Esophagus (tissue), 2 donors: ENCODE results near the gene SPAAR. TPM values are rescaled to one million over a fixed set of nuclear protein-coding genes. Genes with fewer than 3 reads are reported as not detected.
A peak's percentile ranks its signal among the peaks of the same experiment; 100 is the strongest.

Experiments used
- H3K27ac ChIP-seq, 2 donors: one replicate each; pipeline ENCODE4 v1.5.1; 2013; ENCODE audit warnings: low read depth in 2 of 2, mild to moderate bottlenecking in 2 of 2, inconsistent platforms in 1 of 2, low read length in 1 of 2, moderate library complexity in 1 of 2
- H3K27me3 ChIP-seq, 2 donors: one replicate each; pipeline ENCODE4 v1.6.1; 2013; ENCODE audit warnings: low read length in 2 of 2, control low read depth in 1 of 2, mild to moderate bottlenecking in 1 of 2; ENCODE audit not compliant: insufficient read depth in 2 of 2, control insufficient read depth in 1 of 2
- H3K36me3 ChIP-seq, 2 donors: one replicate each; pipeline ENCODE4 v1.6.1; 2013; ENCODE audit warnings: low read length in 1 of 2; ENCODE audit not compliant: control insufficient read depth in 2 of 2, insufficient read depth in 2 of 2
- H3K4me1 ChIP-seq, 2 donors: one replicate each; pipeline ENCODE4 v1.6.1; 2013; ENCODE audit warnings: low read length in 1 of 2; ENCODE audit not compliant: control insufficient read depth in 2 of 2, insufficient read depth in 2 of 2
- H3K4me3 ChIP-seq, 2 donors: one replicate each; pipeline ENCODE4 v1.5.1; 2013; ENCODE audit warnings: low read length in 2 of 2, mild to moderate bottlenecking in 2 of 2, low read depth in 1 of 2, moderate library complexity in 1 of 2
- H3K9me3 ChIP-seq, 2 donors: one replicate each; pipeline ENCODE4 v1.6.1; 2013; ENCODE audit warnings: mild to moderate bottlenecking in 2 of 2, low read depth in 1 of 2, low read length in 1 of 2, moderate library complexity in 1 of 2; ENCODE audit not compliant: control insufficient read depth in 2 of 2, insufficient read depth in 1 of 2
- WGBS, 2 donors: extraction: QIAGEN DNeasy Blood & Tissue Kit; methylation state at CpG; one replicate each; pipeline ENCODE4 v1.1.7; 2013; 5-methylcytosine and 5-hydroxymethylcytosine counted together
- polyA plus RNA-seq, 2 donors: library from polyadenylated mRNA; stranded (reverse); fragments of 200-250 nt; gene quantifications; one replicate each; pipeline ENCODE4 v1.2.3, GENCODE V29; 2013
- donor health status: healthy with polysubstance abuse.
- donor health status: Bipolar disorder and iron deficiency.

Gene SPAAR
- polyA plus RNA-seq, 2 donors: 0.29 to 0.33 TPM

DNA sequence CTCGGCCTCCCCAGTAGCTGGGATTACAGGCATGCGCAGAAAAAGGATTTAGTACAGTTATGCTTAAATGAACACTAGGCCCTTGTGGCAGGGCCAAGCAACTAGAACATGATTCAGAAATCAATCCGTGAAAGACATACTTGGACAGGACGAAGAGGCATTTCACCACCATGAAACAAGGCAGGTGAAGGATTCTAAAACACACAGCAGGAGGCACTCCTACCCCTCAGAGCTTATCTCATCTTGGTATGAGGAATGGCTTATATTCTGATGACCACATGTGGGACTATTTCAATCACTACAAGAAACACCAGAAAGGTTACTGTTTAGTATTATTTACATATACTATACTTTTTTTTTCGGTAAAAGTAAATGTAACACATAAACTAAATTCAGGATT lies 33.0 kb downstream of the SPAAR start:
- no peaks in the 10 kb centered on the region for H3K4me1 ChIP-seq
- peaks cover 0 to 2% of the 10 kb centered on the region in 2 donors for H3K9me3 ChIP-seq
- H3K27ac ChIP-seq: no peak overlapping the region
- no peaks in the 10 kb centered on the region for H3K27me3 ChIP-seq
- H3K4me3 ChIP-seq: no peak overlapping the region
- H3K36me3 ChIP-seq: no peaks in the 10 kb centered on the region
- 77 to 91% methylated on average over 5 of the region's 5 CpGs for WGBS, 2 donors

DNA sequence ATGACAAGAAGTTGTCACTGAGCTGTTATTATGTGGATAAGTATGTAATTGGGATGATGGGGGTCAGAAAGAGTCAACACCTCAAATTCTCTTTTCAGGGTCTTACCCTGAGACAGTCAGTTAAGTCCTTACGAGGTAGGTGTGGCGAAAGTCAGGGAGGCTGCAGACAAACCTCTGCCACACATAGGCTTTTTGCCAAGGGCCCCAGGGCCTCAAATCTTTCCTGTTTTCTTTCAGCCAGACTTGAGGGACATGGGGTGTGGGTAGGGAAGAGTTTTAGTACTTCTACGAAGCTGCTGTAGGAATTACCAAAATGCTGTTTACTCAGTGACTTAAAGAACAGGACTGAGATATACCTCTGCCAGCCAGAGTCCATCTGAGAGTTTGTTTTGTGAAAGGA lies 34.9 kb downstream of the SPAAR start:
- H3K27ac ChIP-seq: no peak overlapping the region
- H3K27me3 ChIP-seq: no peaks in the 10 kb centered on the region
- H3K9me3 ChIP-seq: peaks cover 0 to 2% of the 10 kb centered on the region in 2 donors
- no peaks in the 10 kb centered on the region for H3K36me3 ChIP-seq
- H3K4me3 ChIP-seq: no peak overlapping the region
- H3K4me1 ChIP-seq: no peaks in the 10 kb centered on the region
- 72 to 80% methylated on average over 3 of the region's 3 CpGs for WGBS, 2 donors

DNA sequence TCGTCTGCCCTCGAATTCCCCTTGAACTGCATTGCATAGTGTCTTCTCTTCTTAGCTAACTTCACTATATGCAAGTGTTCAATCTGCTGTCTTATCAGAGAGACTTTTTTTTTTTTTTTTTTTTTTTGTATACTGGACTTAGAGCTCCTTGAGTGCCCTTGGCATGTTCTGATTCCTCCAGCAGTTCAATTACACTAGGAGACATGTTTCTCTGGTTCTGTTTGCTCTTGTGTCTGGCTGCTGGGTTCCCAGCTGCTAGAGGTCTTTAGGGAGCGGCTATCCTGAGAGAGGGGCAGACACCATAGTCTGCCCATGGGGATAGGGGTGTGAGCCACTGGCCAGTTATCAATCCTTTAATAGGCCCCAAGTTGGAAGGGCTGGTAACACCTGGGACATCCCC lies 35.6 kb downstream of the SPAAR start:
- H3K9me3 ChIP-seq: peaks cover 0 to 2% of the 10 kb centered on the region in 2 donors
- no peaks in the 10 kb centered on the region for H3K4me1 ChIP-seq
- H3K27me3 ChIP-seq: no peaks in the 10 kb centered on the region
- H3K36me3 ChIP-seq: no peaks in the 10 kb centered on the region
- H3K27ac ChIP-seq: no peak overlapping the region
- 76 to 81% methylated on average over 3 of the region's 3 CpGs for WGBS, 2 donors
- no peak overlapping the region for H3K4me3 ChIP-seq

DNA sequence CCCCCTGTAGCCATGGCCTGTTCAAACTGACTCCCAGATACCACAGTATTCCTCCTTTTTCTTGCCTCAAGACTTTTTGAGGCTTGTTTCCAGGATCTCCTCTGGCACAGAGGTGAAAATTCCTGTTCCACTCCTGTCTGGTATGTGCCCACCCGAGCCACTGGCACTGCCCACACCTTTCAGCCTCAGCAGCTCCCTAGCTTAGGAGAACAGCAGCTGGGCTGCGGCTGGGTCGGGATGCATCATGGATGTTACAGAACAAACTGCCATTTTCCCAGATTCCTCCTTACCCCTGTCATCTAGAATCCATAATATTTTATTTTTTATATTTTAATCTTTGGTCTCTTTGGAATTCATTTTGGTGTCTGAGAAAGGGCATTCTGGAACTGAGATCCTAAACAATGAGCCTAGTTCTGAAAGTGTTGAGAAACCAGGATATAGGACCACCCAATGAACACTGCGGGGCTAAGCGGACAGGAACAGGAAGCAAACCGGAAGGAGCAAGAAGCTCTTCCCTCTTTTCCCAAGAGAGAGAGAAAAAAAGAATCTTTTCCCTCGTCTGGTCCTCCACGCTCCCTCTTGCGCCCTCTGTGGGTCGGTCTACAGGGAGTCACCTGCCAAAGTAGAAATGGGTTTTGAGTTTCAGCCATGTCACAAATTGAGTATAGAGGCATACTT lies 36.2 kb downstream of the SPAAR start:
- H3K27me3 ChIP-seq: no peaks in the 10 kb centered on the region
- no peak overlapping the region for H3K27ac ChIP-seq
- H3K4me3 ChIP-seq: no peak overlapping the region
- no peaks in the 10 kb centered on the region for H3K36me3 ChIP-seq
- H3K4me1 ChIP-seq: no peaks in the 10 kb centered on the region
- 27 to 35% methylated on average over 10 of the region's 10 CpGs for WGBS, 2 donors
- peaks cover 0 to 2% of the 10 kb centered on the region in 2 donors for H3K9me3 ChIP-seq

DNA sequence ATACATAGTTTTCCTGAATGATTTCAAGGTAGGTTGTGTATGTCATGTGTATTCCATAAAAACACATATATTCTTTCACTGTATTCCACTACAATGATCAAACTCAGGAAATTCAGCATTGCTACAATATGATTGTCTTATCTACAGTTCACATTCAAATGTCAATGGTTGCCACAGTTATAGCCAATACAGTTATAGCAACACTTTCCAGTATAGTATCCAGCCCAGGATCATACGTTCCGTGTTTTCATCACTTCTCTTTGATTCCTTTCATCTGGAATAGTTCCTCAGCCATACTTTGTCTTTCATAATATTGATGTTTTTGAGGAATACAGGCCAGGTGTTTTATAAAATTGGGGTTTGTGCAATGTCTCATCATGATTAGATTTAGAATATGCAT lies 39.2 kb downstream of the SPAAR start:
- no peaks in the 10 kb centered on the region for H3K36me3 ChIP-seq
- H3K4me3 ChIP-seq: no peak overlapping the region
- H3K9me3 ChIP-seq: no peaks in the 10 kb centered on the region
- no peaks in the 10 kb centered on the region for H3K4me1 ChIP-seq
- no peak overlapping the region for H3K27ac ChIP-seq
- H3K27me3 ChIP-seq: peaks cover 0 to 2% of the 10 kb centered on the region in 2 donors
- 77 to 78% methylated on average over 2 of the region's 2 CpGs for WGBS, 2 donors

DNA sequence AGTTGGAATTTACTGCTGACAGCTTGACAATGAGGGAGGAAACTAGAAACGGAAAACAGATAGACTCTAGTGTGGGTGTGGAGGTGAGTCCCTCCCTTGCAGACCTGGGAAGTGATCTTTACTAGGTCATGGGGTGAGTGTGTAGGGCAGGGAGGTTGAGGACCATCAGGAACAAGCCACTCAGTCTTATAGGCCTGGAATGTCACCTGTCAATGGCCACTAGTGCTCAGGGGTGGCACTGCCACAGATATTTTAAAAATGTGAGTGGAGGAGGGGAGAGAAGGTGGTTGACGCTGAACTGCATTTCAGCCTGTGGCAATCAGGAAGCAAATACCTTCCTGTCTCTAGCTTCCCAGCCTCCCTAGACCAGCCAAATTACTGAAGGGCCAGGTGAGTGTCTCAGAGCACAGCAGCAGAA lies 39.6 kb downstream of the SPAAR start:
- H3K9me3 ChIP-seq: no peaks in the 10 kb centered on the region
- H3K27me3 ChIP-seq: peaks cover 0 to 2% of the 10 kb centered on the region in 2 donors
- H3K4me3 ChIP-seq: no peak overlapping the region
- peak overlapping the region in 1 of 2 donors; percentile 9 for H3K27ac ChIP-seq
- no peaks in the 10 kb centered on the region for H3K4me1 ChIP-seq
- H3K36me3 ChIP-seq: no peaks in the 10 kb centered on the region
- WGBS, 2 donors: 44 to 48% methylated on average over 2 of the region's 2 CpGs

DNA sequence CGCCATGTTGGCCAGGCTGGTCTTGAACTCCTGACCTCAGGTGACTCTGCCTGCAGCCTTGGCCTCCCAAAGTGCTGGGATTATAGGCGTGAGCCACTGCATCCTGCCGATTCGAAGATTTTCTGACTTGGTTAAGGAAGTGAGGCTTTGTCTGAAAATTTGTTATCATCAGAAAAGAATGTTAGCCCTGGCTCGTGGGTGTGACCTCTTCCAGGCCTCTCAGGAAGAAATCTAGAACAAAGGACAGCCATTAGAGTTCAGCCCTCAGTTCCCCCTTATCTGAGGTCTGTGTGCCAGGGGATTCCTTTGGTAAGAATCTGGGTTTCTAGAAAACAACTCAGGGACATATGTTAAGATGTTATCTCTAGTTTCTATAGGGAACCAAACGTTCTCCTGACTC lies 42.4 kb downstream of the SPAAR start:
- Histone ChIP-seq H3K9me3 (no peaks in the 10 kb centered on the region), H3K36me3 (no peaks in the 10 kb centered on the region), H3K4me3 (no peak overlapping the region), H3K4me1 (no peaks in the 10 kb centered on the region), H3K27me3 (peaks cover 0 to 2% of the 10 kb centered on the region in 2 donors), H3K27ac (no peak overlapping the region)
- 48 to 55% methylated on average over 6 of the region's 6 CpGs for WGBS, 2 donors

DNA sequence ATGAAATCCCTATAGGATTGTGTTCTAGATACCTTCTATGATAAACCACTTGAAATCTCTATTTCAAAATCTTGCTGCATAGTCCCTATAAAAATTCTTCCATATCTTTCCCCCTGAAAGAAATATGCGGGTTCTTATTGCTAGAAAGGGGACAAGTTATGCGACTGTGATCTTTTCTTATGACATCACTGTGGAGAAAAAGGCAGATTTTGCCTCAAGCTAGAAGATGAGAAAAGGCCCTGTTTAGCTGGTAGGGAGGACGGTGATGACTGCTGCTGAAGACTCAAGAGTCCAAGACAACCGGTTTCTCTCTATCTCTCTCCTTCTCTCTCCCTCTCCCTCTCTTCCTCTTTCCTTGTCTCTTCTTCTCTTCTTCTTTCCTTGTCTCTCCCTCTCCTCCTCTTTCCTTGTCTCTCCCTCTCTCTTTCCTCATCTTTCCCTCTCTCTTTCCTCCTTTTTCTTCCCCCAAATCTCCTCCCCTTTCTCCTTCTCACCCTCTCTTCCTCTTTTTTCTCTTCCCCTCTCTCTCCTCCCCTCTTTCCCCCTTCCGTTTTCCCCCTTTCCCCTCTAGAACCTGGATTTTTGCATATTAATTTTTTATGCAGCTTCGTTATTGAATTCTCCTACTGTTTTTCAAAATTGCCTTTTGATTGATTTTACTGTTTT lies 43.4 kb downstream of the SPAAR start:
- WGBS, 2 donors: 68 to 72% methylated on average over 6 of the region's 6 CpGs
- Histone ChIP-seq H3K36me3 (no peaks in the 10 kb centered on the region), H3K4me1 (no peaks in the 10 kb centered on the region), H3K4me3 (no peak overlapping the region), H3K9me3 (no peaks in the 10 kb centered on the region), H3K27me3 (peaks cover 0 to 2% of the 10 kb centered on the region in 2 donors), H3K27ac (no peak overlapping the region)

DNA sequence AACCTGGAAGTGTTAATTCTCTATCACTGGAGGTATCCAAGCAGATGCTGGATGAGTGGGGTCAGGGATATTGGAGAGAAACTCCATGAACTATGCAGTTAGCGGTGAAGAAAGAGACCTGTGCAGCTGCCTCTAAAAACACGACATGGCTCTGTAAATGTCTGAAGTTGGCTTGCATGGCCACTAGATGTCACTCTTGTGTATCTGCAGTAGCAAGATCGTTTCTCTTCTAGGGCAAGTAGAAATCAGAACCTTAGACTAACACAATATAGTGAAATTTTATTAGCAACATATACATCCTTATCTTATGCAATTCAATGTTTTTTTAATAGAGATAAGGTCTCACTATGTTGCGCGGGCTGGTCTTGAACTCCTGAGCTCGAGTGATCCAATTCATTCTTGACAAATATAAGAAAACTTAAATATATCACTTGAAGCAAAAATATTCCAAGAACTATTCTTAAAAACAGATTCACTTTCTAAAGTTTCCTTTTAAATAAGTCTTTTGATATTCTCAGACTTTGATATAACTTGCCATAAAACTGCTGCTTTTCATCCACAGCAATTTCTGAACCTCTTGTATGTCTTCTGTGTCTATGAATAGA lies 45.8 kb downstream of the SPAAR start:
- Histone ChIP-seq H3K36me3 (no peaks in the 10 kb centered on the region), H3K4me3 (no peak overlapping the region), H3K9me3 (no peaks in the 10 kb centered on the region), H3K27me3 (peaks cover 0 to 2% of the 10 kb centered on the region in 2 donors), H3K27ac (no peak overlapping the region), H3K4me1 (no peaks in the 10 kb centered on the region)
- WGBS, 2 donors: 10 to 12% methylated on average over 6 of the region's 6 CpGs
